HepG2 (cell line): Measurements from ENCODE around the gene SFI1. TPM values are rescaled to one million over a fixed set of nuclear protein-coding genes. Genes with fewer than 3 reads are reported as not detected.
A peak's percentile ranks its signal among the peaks of the same experiment; 100 is the strongest.

Source experiments
- FOXA1 ChIP-seq, 2 experiments: fragments of 450-650 bp in 1 of 2; sonication (generic) in 1 of 2; formaldehyde crosslinking in 1 of 2; IDR thresholded peaks; 2 replicates each; pipeline versions ENCODE4 v1.4.0 to v1.6.1; 2016 to 2020; ENCODE audit warnings: missing genetic modification reagents in 1 of 2
- FOXK2 ChIP-seq: fragments of 450-650 bp; IDR thresholded peaks from 2 replicates; pipeline ENCODE4 v1.6.1; 2016
- GPN1 ChIP-seq: sonication (generic); formaldehyde crosslinking; IDR thresholded peaks from 2 replicates; pipeline ENCODE4 v1.5.1; 2020; ENCODE audit warnings: missing genetic modification reagents, borderline replicate concordance
- HDAC6 ChIP-seq: fragments of 200-600 bp; sonication (generic); IDR thresholded peaks from 2 replicates; pipeline ENCODE4 v1.7.0; 2017; ENCODE audit warnings: mild to moderate bottlenecking, antibody characterized with exemption, low read length, low read depth
- MEIS2 ChIP-seq: sonication (generic); formaldehyde crosslinking; IDR thresholded peaks from 2 replicates; pipeline ENCODE4 v1.9.0; 2021; ENCODE audit warnings: mild to moderate bottlenecking, missing genetic modification reagents
- NFE2 ChIP-seq: sonication (generic); formaldehyde crosslinking; IDR thresholded peaks from 2 replicates; pipeline ENCODE4 v1.4.0; 2020; ENCODE audit warnings: missing genetic modification reagents
- NFKB2 ChIP-seq: sonication (generic); formaldehyde crosslinking; IDR thresholded peaks from 2 replicates; pipeline ENCODE4 v1.4.0; 2020; ENCODE audit warnings: missing genetic modification reagents, borderline replicate concordance
- RARG ChIP-seq: sonication (generic); formaldehyde crosslinking; IDR thresholded peaks from 2 replicates; pipeline ENCODE4 v1.4.0; 2020; ENCODE audit warnings: low read depth, mild to moderate bottlenecking, missing genetic modification reagents
- SAP130 ChIP-seq: IDR thresholded peaks from 2 replicates; pipeline ENCODE4 v1.6.1; 2016; ENCODE audit warnings: low read depth
- ZNF274 ChIP-seq: sonication (generic); formaldehyde crosslinking; IDR thresholded peaks from 2 replicates; pipeline ENCODE4 v1.5.1; 2020; ENCODE audit warnings: mild to moderate bottlenecking, missing genetic modification reagents
- ZNF547 ChIP-seq: sonication (generic); formaldehyde crosslinking; IDR thresholded peaks from 2 replicates; pipeline ENCODE4 v1.5.1; 2020; ENCODE audit warnings: mild to moderate bottlenecking, missing genetic modification reagents
- ZNF562 ChIP-seq: sonication (generic); formaldehyde crosslinking; IDR thresholded peaks from 2 replicates; pipeline ENCODE4 v1.8.0; 2022; ENCODE audit warnings: missing genetic modification reagents, borderline replicate concordance
- ZNF883 ChIP-seq: sonication (generic); formaldehyde crosslinking; IDR thresholded peaks from 2 replicates; pipeline ENCODE4 v1.5.1; 2020; ENCODE audit warnings: mild to moderate bottlenecking, missing genetic modification reagents; ENCODE audit errors: not compliant biosample characterization
- polyA plus RNA-seq, 8 experiments: library from polyadenylated mRNA; depleted of rRNA in 3 of 8; stranded (reverse) in 7 of 8; unstranded in 1 of 8; fragments of >200 nt; fragmentation: Illumina TruSeq in 4 of 8; extraction: Trizol in 4 of 8; gene quantifications; 2 replicates each; pipeline versions ENCODE4 v1.2.1 to v1.2.3, GENCODE V29; 2011 to 2016; ENCODE audit warnings: low read depth in 4 of 8, missing spikeins in 1 of 8, mixed read lengths in 1 of 8; ENCODE audit not compliant: insufficient read depth in 1 of 8
- total RNA-seq, 5 experiments: library from RNA; depleted of rRNA; stranded (reverse); fragments of >200 nt; fragmentation: Illumina TruSeq; extraction: Trizol; gene quantifications; 2 replicates each; pipeline ENCODE4 v1.2.3, GENCODE V29; 2016; ENCODE audit warnings: low read depth in 1 of 5
- TF ChIP-seq, protein P1 (sequence below): sonication (generic); formaldehyde crosslinking; IDR thresholded peaks from 2 replicates; pipeline ENCODE4 v1.4.0; 2020; ENCODE audit warnings: missing genetic modification reagents, borderline replicate concordance
- TF ChIP-seq, protein P2 (sequence below): sonication (generic); formaldehyde crosslinking; IDR thresholded peaks from 2 replicates; pipeline ENCODE4 v1.8.1; 2023; ENCODE audit warnings: mild to moderate bottlenecking, moderate library complexity, missing genetic modification reagents
- TF ChIP-seq, protein P3 (sequence below): fragments of 450-650 bp; IDR thresholded peaks from 2 replicates; pipeline ENCODE4 v1.6.1; 2016
- TF ChIP-seq, protein P4 (sequence below): sonication (generic); formaldehyde crosslinking; IDR thresholded peaks from 2 replicates; pipeline ENCODE4 v1.8.1; 2023; ENCODE audit warnings: mild to moderate bottlenecking, inconsistent platforms, moderate library complexity, missing genetic modification reagents, borderline replicate concordance
- TF ChIP-seq, protein P5 (sequence below): sonication (generic); formaldehyde crosslinking; IDR thresholded peaks from 2 replicates; pipeline ENCODE4 v1.9.0; 2022; ENCODE audit warnings: low read depth, missing genetic modification reagents
- TF ChIP-seq, protein P6 (sequence below): sonication (generic); IDR thresholded peaks from 2 replicates; pipeline ENCODE4 v1.6.1; 2016; ENCODE audit warnings: low read depth, borderline replicate concordance
- TF ChIP-seq, protein P7 (sequence below): sonication (generic); formaldehyde crosslinking; IDR thresholded peaks from 2 replicates; pipeline ENCODE4 v1.5.0; 2020; ENCODE audit warnings: mild to moderate bottlenecking, missing genetic modification reagents, moderate library complexity

SFI1 gene
- total and polyA plus RNA-seq, 2 of the 13 experiments (the other 11 are each of a cell fraction or from before 2014, with no cell fraction given) = 20.5 to 40.1 TPM

DNA sequence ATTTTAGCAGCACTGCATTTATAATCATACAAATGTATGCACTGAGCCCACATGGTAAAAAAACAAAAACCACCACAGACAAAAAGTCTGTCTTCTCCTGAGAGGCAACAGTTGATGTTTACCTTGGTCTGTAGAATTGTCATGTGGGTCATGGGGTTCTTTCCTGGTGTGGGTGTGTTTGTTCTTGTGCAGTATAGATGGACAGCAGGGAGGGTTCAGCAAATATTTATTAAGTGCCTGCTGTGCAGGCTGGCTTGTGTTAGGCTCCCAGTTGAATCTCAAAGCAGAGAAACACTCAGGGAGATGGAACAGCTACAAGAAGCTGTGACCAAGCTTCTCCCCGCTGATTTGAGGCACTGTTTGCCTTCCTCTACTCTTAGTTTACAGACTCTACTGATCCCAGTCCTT is 83.5 kb downstream of the SFI1 start (continued):
- TF ChIP-seq, protein P1, sequence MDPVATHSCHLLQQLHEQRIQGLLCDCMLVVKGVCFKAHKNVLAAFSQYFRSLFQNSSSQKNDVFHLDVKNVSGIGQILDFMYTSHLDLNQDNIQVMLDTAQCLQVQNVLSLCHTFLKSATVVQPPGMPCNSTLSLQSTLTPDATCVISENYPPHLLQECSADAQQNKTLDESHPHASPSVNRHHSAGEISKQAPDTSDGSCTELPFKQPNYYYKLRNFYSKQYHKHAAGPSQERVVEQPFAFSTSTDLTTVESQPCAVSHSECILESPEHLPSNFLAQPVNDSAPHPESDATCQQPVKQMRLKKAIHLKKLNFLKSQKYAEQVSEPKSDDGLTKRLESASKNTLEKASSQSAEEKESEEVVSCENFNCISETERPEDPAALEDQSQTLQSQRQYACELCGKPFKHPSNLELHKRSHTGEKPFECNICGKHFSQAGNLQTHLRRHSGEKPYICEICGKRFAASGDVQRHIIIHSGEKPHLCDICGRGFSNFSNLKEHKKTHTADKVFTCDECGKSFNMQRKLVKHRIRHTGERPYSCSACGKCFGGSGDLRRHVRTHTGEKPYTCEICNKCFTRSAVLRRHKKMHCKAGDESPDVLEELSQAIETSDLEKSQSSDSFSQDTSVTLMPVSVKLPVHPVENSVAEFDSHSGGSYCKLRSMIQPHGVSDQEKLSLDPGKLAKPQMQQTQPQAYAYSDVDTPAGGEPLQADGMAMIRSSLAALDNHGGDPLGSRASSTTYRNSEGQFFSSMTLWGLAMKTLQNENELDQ (CRISPR knock-in tag) = no peak
- TF ChIP-seq ZNF274 (no peak), HDAC6 (no peak), NFE2 (CRISPR knock-in tag) (no peak), FOXA1 (IDR thresholded peaks at IDR 0.05) (peak; percentile 79), FOXA1 (CRISPR knock-in tag; IDR thresholded peaks at IDR 0.05) (peak; percentile 95), ZNF883 (CRISPR knock-in tag) (no peak), RARG (no peak), GPN1 (no peak), SAP130 (CRISPR knock-in tag) (peak; percentile 90), MEIS2 (CRISPR knock-in tag) (peak; percentile 92), ZNF562 (CRISPR knock-in tag) (no peak), FOXK2 (peak; percentile 85), NFKB2 (no peak), ZNF547 (CRISPR knock-in tag) (no peak)
- TF ChIP-seq, protein P2, sequence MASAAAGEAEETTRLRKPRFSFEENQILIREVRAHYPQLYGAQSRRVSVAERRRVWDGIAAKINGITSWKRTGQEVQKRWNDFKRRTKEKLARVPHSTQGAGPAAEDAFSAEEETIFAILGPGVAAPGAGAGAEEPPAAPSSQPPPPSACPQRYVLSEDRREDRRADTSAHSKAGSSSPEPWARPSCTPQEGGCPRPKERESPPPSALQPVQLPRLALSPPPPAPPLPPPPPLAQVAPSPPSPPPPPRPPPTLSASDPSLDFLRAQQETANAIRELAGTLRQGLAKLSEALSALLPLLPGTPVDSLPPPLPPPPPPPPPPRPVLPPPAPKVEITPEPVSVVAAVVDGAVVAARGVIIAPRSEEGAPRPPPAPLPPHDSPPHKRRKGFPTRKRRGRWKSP (CRISPR knock-in tag) = no peak
- TF ChIP-seq, protein P3, sequence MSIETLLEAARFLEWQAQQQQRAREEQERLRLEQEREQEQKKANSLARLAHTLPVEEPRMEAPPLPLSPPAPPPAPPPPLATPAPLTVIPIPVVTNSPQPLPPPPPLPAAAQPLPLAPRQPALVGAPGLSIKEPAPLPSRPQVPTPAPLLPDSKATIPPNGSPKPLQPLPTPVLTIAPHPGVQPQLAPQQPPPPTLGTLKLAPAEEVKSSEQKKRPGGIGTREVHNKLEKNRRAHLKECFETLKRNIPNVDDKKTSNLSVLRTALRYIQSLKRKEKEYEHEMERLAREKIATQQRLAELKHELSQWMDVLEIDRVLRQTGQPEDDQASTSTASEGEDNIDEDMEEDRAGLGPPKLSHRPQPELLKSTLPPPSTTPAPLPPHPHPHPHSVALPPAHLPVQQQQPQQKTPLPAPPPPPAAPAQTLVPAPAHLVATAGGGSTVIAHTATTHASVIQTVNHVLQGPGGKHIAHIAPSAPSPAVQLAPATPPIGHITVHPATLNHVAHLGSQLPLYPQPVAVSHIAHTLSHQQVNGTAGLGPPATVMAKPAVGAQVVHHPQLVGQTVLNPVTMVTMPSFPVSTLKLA = peak; percentile 74
- TF ChIP-seq, protein P4, sequence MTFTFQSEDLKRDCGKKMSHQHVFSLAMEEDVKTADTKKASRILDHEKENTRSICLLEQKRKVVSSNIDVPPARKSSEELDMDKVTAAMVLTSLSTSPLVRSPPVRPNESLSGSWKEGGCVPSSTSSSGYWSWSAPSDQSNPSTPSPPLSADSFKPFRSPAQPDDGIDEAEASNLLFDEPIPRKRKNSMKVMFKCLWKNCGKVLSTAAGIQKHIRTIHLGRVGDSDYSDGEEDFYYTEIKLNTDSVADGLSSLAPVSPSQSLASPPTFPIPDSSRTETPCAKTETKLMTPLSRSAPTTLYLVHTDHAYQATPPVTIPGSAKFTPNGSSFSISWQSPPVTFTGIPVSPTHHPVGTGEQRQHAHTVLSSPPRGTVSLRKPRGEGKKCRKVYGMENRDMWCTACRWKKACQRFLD (CRISPR knock-in tag) = no peak
- TF ChIP-seq, protein P5, sequence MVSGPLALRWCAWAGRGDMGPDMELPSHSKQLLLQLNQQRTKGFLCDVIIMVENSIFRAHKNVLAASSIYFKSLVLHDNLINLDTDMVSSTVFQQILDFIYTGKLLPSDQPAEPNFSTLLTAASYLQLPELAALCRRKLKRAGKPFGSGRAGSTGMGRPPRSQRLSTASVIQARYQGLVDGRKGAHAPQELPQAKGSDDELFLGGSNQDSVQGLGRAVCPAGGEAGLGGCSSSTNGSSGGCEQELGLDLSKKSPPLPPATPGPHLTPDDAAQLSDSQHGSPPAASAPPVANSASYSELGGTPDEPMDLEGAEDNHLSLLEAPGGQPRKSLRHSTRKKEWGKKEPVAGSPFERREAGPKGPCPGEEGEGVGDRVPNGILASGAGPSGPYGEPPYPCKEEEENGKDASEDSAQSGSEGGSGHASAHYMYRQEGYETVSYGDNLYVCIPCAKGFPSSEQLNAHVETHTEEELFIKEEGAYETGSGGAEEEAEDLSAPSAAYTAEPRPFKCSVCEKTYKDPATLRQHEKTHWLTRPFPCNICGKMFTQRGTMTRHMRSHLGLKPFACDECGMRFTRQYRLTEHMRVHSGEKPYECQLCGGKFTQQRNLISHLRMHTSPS (CRISPR knock-in tag) = no peak
- TF ChIP-seq, protein P6, sequence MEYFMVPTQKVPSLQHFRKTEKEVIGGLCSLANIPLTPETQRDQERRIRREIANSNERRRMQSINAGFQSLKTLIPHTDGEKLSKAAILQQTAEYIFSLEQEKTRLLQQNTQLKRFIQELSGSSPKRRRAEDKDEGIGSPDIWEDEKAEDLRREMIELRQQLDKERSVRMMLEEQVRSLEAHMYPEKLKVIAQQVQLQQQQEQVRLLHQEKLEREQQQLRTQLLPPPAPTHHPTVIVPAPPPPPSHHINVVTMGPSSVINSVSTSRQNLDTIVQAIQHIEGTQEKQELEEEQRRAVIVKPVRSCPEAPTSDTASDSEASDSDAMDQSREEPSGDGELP = peak; percentile 85
- TF ChIP-seq, protein P7, sequence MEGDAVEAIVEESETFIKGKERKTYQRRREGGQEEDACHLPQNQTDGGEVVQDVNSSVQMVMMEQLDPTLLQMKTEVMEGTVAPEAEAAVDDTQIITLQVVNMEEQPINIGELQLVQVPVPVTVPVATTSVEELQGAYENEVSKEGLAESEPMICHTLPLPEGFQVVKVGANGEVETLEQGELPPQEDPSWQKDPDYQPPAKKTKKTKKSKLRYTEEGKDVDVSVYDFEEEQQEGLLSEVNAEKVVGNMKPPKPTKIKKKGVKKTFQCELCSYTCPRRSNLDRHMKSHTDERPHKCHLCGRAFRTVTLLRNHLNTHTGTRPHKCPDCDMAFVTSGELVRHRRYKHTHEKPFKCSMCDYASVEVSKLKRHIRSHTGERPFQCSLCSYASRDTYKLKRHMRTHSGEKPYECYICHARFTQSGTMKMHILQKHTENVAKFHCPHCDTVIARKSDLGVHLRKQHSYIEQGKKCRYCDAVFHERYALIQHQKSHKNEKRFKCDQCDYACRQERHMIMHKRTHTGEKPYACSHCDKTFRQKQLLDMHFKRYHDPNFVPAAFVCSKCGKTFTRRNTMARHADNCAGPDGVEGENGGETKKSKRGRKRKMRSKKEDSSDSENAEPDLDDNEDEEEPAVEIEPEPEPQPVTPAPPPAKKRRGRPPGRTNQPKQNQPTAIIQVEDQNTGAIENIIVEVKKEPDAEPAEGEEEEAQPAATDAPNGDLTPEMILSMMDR (CRISPR knock-in tag) = no peak
